SK-N-SH treated with all-trans-retinoic acid at 6 μM for 48 hours (cell line): ENCODE results near the gene ZHX3.

ENCODE experiments used
- ATAC-seq: fragments of 200-7000 bp; cut with Tn5 transposase; 3 replicates; pipeline ENCODE4 v1.9.1; 2020; ENCODE audit warnings: mild to moderate bottlenecking, moderate library complexity
- ARNTL ChIP-seq: fragments of 450-650 bp; formaldehyde crosslinking; IDR thresholded peaks from 2 replicates; pipeline ENCODE4 v1.5.0; 2020; ENCODE audit warnings: low read depth, mild to moderate bottlenecking, moderate library complexity, borderline replicate concordance
- BACH2 ChIP-seq: fragments of 250-450 bp; sonication (Bioruptor Pico); IDR thresholded peaks from 2 replicates; pipeline ENCODE4 v1.9.0; 2021; ENCODE audit warnings: mild to moderate bottlenecking, borderline replicate concordance
- CREB5 ChIP-seq: fragments of 250-450 bp; sonication (Bioruptor Pico); IDR thresholded peaks from 2 replicates; pipeline ENCODE4 v1.5.1; 2020; ENCODE audit warnings: low read depth, mild to moderate bottlenecking, moderate library complexity
- CSDC2 ChIP-seq: fragments of 250-450 bp; sonication (Bioruptor Pico); IDR thresholded peaks from 2 replicates; pipeline ENCODE4 v1.5.0; 2020; ENCODE audit warnings: mild to moderate bottlenecking, moderate library complexity
- CSRNP3 ChIP-seq: fragments of 250-450 bp; sonication (Bioruptor Pico); IDR thresholded peaks from 2 replicates; pipeline ENCODE4 v1.5.1; 2021; ENCODE audit warnings: mild to moderate bottlenecking, moderate library complexity
- ISL1 ChIP-seq: fragments of 250-450 bp; sonication (Bioruptor Pico); IDR thresholded peaks from 2 replicates; pipeline ENCODE4 v2.1.2; 2022; ENCODE audit warnings: mild to moderate bottlenecking, moderate library complexity
- OSR1 ChIP-seq: fragments of 250-450 bp; sonication (Bioruptor Pico); IDR thresholded peaks from 2 replicates; pipeline ENCODE4 v1.8.0; 2022; ENCODE audit warnings: moderate library complexity, mild to moderate bottlenecking, inconsistent platforms
- POU6F1 ChIP-seq: fragments of 250-450 bp; sonication (Bioruptor Pico); IDR thresholded peaks from 2 replicates; pipeline ENCODE4 v1.8.0; 2021; ENCODE audit warnings: low read depth, mild to moderate bottlenecking, moderate library complexity, borderline replicate concordance
- PPARA ChIP-seq: fragments of 250-450 bp; sonication (Bioruptor Pico); IDR thresholded peaks from 2 replicates; pipeline ENCODE4 v1.5.0; 2020; ENCODE audit warnings: mild to moderate bottlenecking, borderline replicate concordance
- RARB ChIP-seq: fragments of 250-450 bp; sonication (Bioruptor Pico); IDR thresholded peaks from 2 replicates; pipeline ENCODE4 v1.8.0; 2021; ENCODE audit warnings: mild to moderate bottlenecking, moderate library complexity
- SNAI2 ChIP-seq: fragments of 250-450 bp; sonication (Bioruptor Pico); IDR thresholded peaks from 2 replicates; pipeline ENCODE4 v1.5.0; 2020; ENCODE audit warnings: mild to moderate bottlenecking, moderate library complexity
- TCF4 ChIP-seq: fragments of 250-450 bp; sonication (Bioruptor Pico); IDR thresholded peaks from 2 replicates; pipeline ENCODE4 v1.8.0; 2021; ENCODE audit warnings: mild to moderate bottlenecking, moderate library complexity, borderline replicate concordance
- ZC3H10 ChIP-seq: fragments of 250-450 bp; sonication (Bioruptor Pico); IDR thresholded peaks from 2 replicates; pipeline ENCODE4 v1.5.1; 2021; ENCODE audit warnings: mild to moderate bottlenecking, moderate library complexity
- ZFP3 ChIP-seq: fragments of 250-450 bp; sonication (Bioruptor Pico); IDR thresholded peaks from 2 replicates; pipeline ENCODE4 v1.5.0; 2020; ENCODE audit warnings: mild to moderate bottlenecking, moderate library complexity
- ZFP30 ChIP-seq: fragments of 450-650 bp; formaldehyde crosslinking; IDR thresholded peaks from 2 replicates; pipeline ENCODE4 v1.5.0; 2022; ENCODE audit warnings: mild to moderate bottlenecking, moderate library complexity
- ZNF565 ChIP-seq: fragments of 450-650 bp; formaldehyde crosslinking; conservative IDR thresholded peaks from 2 replicates; pipeline ENCODE4 v1.5.0; 2020; ENCODE audit warnings: low read depth, mild to moderate bottlenecking, moderate library complexity
- ZNF70 ChIP-seq: fragments of 450-650 bp; formaldehyde crosslinking; IDR thresholded peaks from 2 replicates; pipeline ENCODE4 v1.5.0; 2020; ENCODE audit warnings: mild to moderate bottlenecking, moderate library complexity
- ZNF8 ChIP-seq: fragments of 450-650 bp; formaldehyde crosslinking; IDR thresholded peaks from 2 replicates; pipeline ENCODE4 v1.5.0; 2020; ENCODE audit warnings: mild to moderate bottlenecking, moderate library complexity
- TF ChIP-seq, protein P1 (sequence below): fragments of 250-450 bp; sonication (Bioruptor Pico); IDR thresholded peaks from 2 replicates; pipeline ENCODE4 v1.8.0; 2020; ENCODE audit warnings: mild to moderate bottlenecking, moderate library complexity, borderline replicate concordance
- TF ChIP-seq, protein P2 (sequence below): fragments of 250-450 bp; sonication (Bioruptor Pico); IDR thresholded peaks from 2 replicates; pipeline ENCODE4 v1.5.0; 2020; ENCODE audit warnings: mild to moderate bottlenecking, moderate library complexity

The ZHX3 gene

DNA sequence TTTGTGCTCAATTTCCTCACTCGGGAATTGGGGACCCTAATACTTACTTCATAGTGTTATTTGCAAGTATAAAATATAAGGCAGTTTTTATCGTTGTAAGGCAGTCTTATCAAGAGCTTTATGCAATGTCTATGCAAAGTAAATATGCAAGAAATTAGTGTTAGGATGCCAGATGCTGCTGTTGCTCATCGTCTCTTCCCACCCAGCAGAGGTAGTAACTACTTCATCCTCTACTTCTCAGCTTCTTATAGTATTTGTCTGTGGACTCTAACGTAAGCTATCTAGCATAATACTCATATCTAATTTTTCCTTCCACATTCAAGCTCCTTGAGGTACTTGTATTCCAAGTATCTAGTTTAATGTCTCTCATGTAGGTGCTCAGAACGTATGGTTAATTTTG, 168.6 kb downstream of the ZHX3 start:
- no peak for ATAC-seq
- TF ChIP-seq, protein P1, sequence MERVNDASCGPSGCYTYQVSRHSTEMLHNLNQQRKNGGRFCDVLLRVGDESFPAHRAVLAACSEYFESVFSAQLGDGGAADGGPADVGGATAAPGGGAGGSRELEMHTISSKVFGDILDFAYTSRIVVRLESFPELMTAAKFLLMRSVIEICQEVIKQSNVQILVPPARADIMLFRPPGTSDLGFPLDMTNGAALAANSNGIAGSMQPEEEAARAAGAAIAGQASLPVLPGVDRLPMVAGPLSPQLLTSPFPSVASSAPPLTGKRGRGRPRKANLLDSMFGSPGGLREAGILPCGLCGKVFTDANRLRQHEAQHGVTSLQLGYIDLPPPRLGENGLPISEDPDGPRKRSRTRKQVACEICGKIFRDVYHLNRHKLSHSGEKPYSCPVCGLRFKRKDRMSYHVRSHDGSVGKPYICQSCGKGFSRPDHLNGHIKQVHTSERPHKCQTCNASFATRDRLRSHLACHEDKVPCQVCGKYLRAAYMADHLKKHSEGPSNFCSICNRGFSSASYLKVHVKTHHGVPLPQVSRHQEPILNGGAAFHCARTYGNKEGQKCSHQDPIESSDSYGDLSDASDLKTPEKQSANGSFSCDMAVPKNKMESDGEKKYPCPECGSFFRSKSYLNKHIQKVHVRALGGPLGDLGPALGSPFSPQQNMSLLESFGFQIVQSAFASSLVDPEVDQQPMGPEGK, result no peak
- TF ChIP-seq ZNF565 (CRISPR knock-in tag) (no peak), ZC3H10 (CRISPR knock-in tag) (no peak), TCF4 (CRISPR knock-in tag) (no peak), CREB5 (CRISPR knock-in tag) (no peak), ZFP3 (no peak), POU6F1 (CRISPR knock-in tag) (no peak), RARB (no peak), ZFP30 (CRISPR knock-in tag) (no peak), ZNF8 (no peak), BACH2 (no peak), PPARA (no peak), OSR1 (CRISPR knock-in tag) (no peak), ISL1 (CRISPR knock-in tag) (no peak), CSRNP3 (no peak), ZNF70 (CRISPR knock-in tag) (no peak), CSDC2 (CRISPR knock-in tag) (no peak)
- TF ChIP-seq, protein P2, sequence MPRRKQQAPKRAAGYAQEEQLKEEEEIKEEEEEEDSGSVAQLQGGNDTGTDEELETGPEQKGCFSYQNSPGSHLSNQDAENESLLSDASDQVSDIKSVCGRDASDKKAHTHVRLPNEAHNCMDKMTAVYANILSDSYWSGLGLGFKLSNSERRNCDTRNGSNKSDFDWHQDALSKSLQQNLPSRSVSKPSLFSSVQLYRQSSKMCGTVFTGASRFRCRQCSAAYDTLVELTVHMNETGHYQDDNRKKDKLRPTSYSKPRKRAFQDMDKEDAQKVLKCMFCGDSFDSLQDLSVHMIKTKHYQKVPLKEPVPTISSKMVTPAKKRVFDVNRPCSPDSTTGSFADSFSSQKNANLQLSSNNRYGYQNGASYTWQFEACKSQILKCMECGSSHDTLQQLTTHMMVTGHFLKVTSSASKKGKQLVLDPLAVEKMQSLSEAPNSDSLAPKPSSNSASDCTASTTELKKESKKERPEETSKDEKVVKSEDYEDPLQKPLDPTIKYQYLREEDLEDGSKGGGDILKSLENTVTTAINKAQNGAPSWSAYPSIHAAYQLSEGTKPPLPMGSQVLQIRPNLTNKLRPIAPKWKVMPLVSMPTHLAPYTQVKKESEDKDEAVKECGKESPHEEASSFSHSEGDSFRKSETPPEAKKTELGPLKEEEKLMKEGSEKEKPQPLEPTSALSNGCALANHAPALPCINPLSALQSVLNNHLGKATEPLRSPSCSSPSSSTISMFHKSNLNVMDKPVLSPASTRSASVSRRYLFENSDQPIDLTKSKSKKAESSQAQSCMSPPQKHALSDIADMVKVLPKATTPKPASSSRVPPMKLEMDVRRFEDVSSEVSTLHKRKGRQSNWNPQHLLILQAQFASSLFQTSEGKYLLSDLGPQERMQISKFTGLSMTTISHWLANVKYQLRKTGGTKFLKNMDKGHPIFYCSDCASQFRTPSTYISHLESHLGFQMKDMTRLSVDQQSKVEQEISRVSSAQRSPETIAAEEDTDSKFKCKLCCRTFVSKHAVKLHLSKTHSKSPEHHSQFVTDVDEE (CRISPR knock-in tag), result no peak

- no peak for TF ChIP-seq TCF4 (CRISPR knock-in tag)
- no peak for TF ChIP-seq RARB
- TF ChIP-seq ARNTL (CRISPR knock-in tag), result no peak
- TF ChIP-seq BACH2, result no peak
- TF ChIP-seq, protein P2 (CRISPR knock-in tag), result no peak
- no peak for TF ChIP-seq SNAI2 (CRISPR knock-in tag)
- no peak for TF ChIP-seq ZC3H10 (CRISPR knock-in tag)
- TF ChIP-seq, protein P1, result no peak
- TF ChIP-seq POU6F1 (CRISPR knock-in tag), result no peak
- no peak for ATAC-seq
These were observed 169.8 kb downstream of the ZHX3 start for GRCh38 chr20:41147767-41148191.
